H1 (cell line): ENCODE data around the gene PAIP1. TPM values are rescaled to one million over a fixed set of nuclear protein-coding genes. Genes with fewer than 3 reads are reported as not detected.

Experiments used
- CTCF ChIA-PET: fragments of 300-600 bp; sonication (Branson Sonifier 250); formaldehyde crosslinking; loops from one replicate; lab custom pipeline; 2021; ENCODE audit not compliant: partially characterized antibody; lab: Charles Lee
- POLR2A ChIA-PET: fragments of 300-600 bp; sonication (Branson Sonifier 250); formaldehyde crosslinking; loops from one replicate; lab custom pipeline; 2021; ENCODE audit warnings: inconsistent platforms; ENCODE audit not compliant: partially characterized antibody; lab: Charles Lee
- DNase-seq, 2 experiments: peaks; one replicate each; pipeline versions ENCODE4 v3.0.0 to v3.0.0-alpha.2; 2010 to 2022; ENCODE audit warnings: low spot score in 2 of 2, low read depth in 1 of 2, mixed read lengths in 1 of 2
- FAIRE-seq: peaks from 2 replicates; lab custom pipeline; 2011; peaks lifted over from hg19 to GRCh38; lab: Jason Lieb, UNC
- H2AFZ ChIP-seq: 2 replicates; pipeline ENCODE4 v1.8.1; 2012; ENCODE audit warnings: low read length, inconsistent platforms
- H2AK5ac ChIP-seq: 2 replicates; pipeline ENCODE4 v1.6.1; 2013; ENCODE audit warnings: low read depth, low read length
- H2BK120ac ChIP-seq: replicated peaks from 2 replicates; pipeline ENCODE3; 2013; ENCODE audit warnings: low read depth, low read length, inconsistent platforms
- H2BK12ac ChIP-seq: 2 replicates; pipeline ENCODE4 v1.6.1; 2013; ENCODE audit warnings: low read depth, low read length
- H2BK15ac ChIP-seq: 2 replicates; pipeline ENCODE4 v1.6.1; 2013; ENCODE audit warnings: low read length
- H2BK20ac ChIP-seq: 2 replicates; pipeline ENCODE4 v1.6.1; 2013; ENCODE audit warnings: low read length
- H2BK5ac ChIP-seq: 2 replicates; pipeline ENCODE4 v1.6.1; 2013; ENCODE audit warnings: low read depth, low read length
- H3K14ac ChIP-seq: 2 replicates; pipeline ENCODE4 v1.6.1; 2013; ENCODE audit warnings: inconsistent platforms; ENCODE audit not compliant: insufficient read length
- H3K18ac ChIP-seq: 2 replicates; pipeline ENCODE4 v1.6.1; 2013; ENCODE audit warnings: low read length; ENCODE audit errors: extremely low read depth
- H3K23ac ChIP-seq: 2 replicates; pipeline ENCODE4 v1.6.1; 2013; ENCODE audit warnings: inconsistent platforms; ENCODE audit not compliant: insufficient read length
- H3K23me2 ChIP-seq: 2 replicates; pipeline ENCODE4 v1.6.1; 2013; ENCODE audit warnings: low read depth, low read length
- H3K27ac ChIP-seq: 2 replicates; pipeline ENCODE4 v1.6.1; 2011; ENCODE audit warnings: low read depth, low read length, inconsistent platforms
- H3K27me3 ChIP-seq, 4 experiments: replicated peaks in 1 of 4; 1 replicate in 1 of 4; 2 replicates in 3 of 4; pipeline versions ENCODE4 v1.6.1 to v1.8.1; 2011 to 2013; ENCODE audit warnings: low read length in 3 of 4, mild to moderate bottlenecking in 3 of 4, inconsistent platforms in 2 of 4, mixed read lengths in 2 of 4, moderate library complexity in 1 of 4; ENCODE audit not compliant: control insufficient read depth in 3 of 4, insufficient read depth in 3 of 4; ENCODE audit errors: extremely low read depth in 1 of 4
- H3K36me3 ChIP-seq, 4 experiments: 2 replicates each; pipeline versions ENCODE4 v1.6.1 to v1.8.1; 2011 to 2013; ENCODE audit warnings: mild to moderate bottlenecking in 4 of 4, low read length in 3 of 4, moderate library complexity in 2 of 4, control low read depth in 1 of 4, inconsistent platforms in 1 of 4; ENCODE audit not compliant: insufficient read depth in 4 of 4, control insufficient read depth in 2 of 4
- H3K4ac ChIP-seq: replicated peaks from 2 replicates; pipeline ENCODE3; 2013; ENCODE audit warnings: low read length, low read depth, mixed read lengths, inconsistent platforms; ENCODE audit not compliant: insufficient read length
- H3K4me1 ChIP-seq, 4 experiments: replicated peaks in 1 of 4; 1 replicate in 1 of 4; 2 replicates in 3 of 4; pipeline versions ENCODE4 v1.6.1 to v1.8.1; 2011 to 2013; ENCODE audit warnings: low read length in 3 of 4, inconsistent platforms in 2 of 4, mixed read lengths in 1 of 4; ENCODE audit not compliant: insufficient read depth in 4 of 4, control insufficient read depth in 3 of 4
- H3K4me2 ChIP-seq, 2 experiments: 2 replicates each; pipeline versions ENCODE4 v1.6.1 to v1.8.1; 2011 to 2013; ENCODE audit warnings: low read depth in 2 of 2, low read length in 2 of 2, control low read depth in 1 of 2, inconsistent platforms in 1 of 2, mild to moderate bottlenecking in 1 of 2; ENCODE audit not compliant: insufficient read depth in 1 of 2
- H3K4me3 ChIP-seq, 4 experiments: fragments of 200-600, 300-600 bp in 1 of 4; sonication (generic), shearing (Covaris generic), sonication (Bioruptor Twin) in 1 of 4; 2 replicates each; pipeline versions ENCODE4 v1.5.1 to v1.8.1; 2011 to 2016; ENCODE audit warnings: low read length in 4 of 4, low read depth in 3 of 4, control low read depth in 2 of 4, inconsistent platforms in 2 of 4, mild to moderate bottlenecking in 2 of 4, mixed read lengths in 1 of 4, moderate library complexity in 1 of 4; ENCODE audit not compliant: insufficient read depth in 2 of 4; ENCODE audit errors: extremely low read depth in 1 of 4
- H3K56ac ChIP-seq: replicated peaks from 2 replicates; pipeline ENCODE3; 2013; ENCODE audit warnings: low read depth, mild to moderate bottlenecking, mixed read lengths, low read length, inconsistent platforms; ENCODE audit not compliant: insufficient read length
- H3K79me1 ChIP-seq: 2 replicates; pipeline ENCODE4 v1.6.1; 2013; ENCODE audit warnings: low read depth, low read length, control low read depth
- H3K79me2 ChIP-seq, 2 experiments: 2 replicates each; pipeline versions ENCODE4 v1.6.1 to v1.8.1; 2012 to 2013; ENCODE audit warnings: low read length in 2 of 2, mild to moderate bottlenecking in 2 of 2, inconsistent platforms in 1 of 2; ENCODE audit not compliant: insufficient read depth in 2 of 2, control insufficient read depth in 1 of 2
- H3K9ac ChIP-seq, 4 experiments: replicated peaks in 1 of 4; 1 replicate in 1 of 4; 2 replicates in 3 of 4; pipeline versions ENCODE4 v1.6.1 to v1.8.1; 2011 to 2013; ENCODE audit warnings: low read depth in 3 of 4, low read length in 3 of 4, control low read depth in 2 of 4, mild to moderate bottlenecking in 2 of 4, moderate library complexity in 2 of 4, inconsistent platforms in 1 of 4; ENCODE audit errors: extremely low read depth in 1 of 4
- H3K9me3 ChIP-seq, 2 experiments: 2 replicates each; pipeline versions ENCODE4 v1.6.1 to v1.8.1; 2012 to 2013; ENCODE audit warnings: mild to moderate bottlenecking in 2 of 2, moderate library complexity in 2 of 2, control low read depth in 1 of 2, inconsistent platforms in 1 of 2, low read depth in 1 of 2, low read length in 1 of 2, mixed read lengths in 1 of 2; ENCODE audit not compliant: insufficient read depth in 2 of 2
- H4K20me1 ChIP-seq, 2 experiments: replicated peaks in 1 of 2; 2 replicates each; pipeline versions ENCODE3 to v1.8.1; 2011 to 2013; ENCODE audit warnings: inconsistent platforms in 2 of 2, low read length in 2 of 2, mild to moderate bottlenecking in 1 of 2; ENCODE audit not compliant: insufficient read depth in 2 of 2, control insufficient read depth in 1 of 2
- H4K5ac ChIP-seq: 2 replicates; pipeline ENCODE4 v1.6.1; 2013; ENCODE audit warnings: low read length, low read depth, mixed read lengths, inconsistent platforms; ENCODE audit not compliant: insufficient read length
- H4K8ac ChIP-seq: 2 replicates; pipeline ENCODE4 v1.8.0; 2013; ENCODE audit warnings: mild to moderate bottlenecking, moderate library complexity, low read length, inconsistent platforms; ENCODE audit not compliant: insufficient read depth; ENCODE audit errors: extremely low read depth
- H4K91ac ChIP-seq: replicated peaks from 2 replicates; pipeline ENCODE3; 2013; ENCODE audit warnings: low read length, mixed read lengths, inconsistent platforms; ENCODE audit not compliant: insufficient read length
- ASH2L ChIP-seq: fragments of 200-600, 300-600 bp; sonication (generic); IDR thresholded peaks from one replicate; pipeline ENCODE4 v1.7.1; 2017; ENCODE audit warnings: low read length
- BCL11A ChIP-seq, 2 experiments: IDR thresholded peaks; one replicate each; pipeline ENCODE4 v1.6.1; 2011; ENCODE audit warnings: low read depth in 2 of 2, low read length in 2 of 2, mild to moderate bottlenecking in 2 of 2
- CEBPB ChIP-seq: IDR thresholded peaks from 2 replicates; pipeline ENCODE4 v1.6.1; 2012; ENCODE audit warnings: low read depth, low read length
- CHD2 ChIP-seq: IDR thresholded peaks from 2 replicates; pipeline ENCODE4 v1.6.1; 2012; ENCODE audit warnings: low read length, improper control_type of control experiment
- CTCF ChIP-seq, 3 experiments: IDR thresholded peaks; 1 replicate in 2 of 3; 2 replicates in 1 of 3; pipeline versions ENCODE4 v1.5.1 to v1.6.1; 2011; ENCODE audit warnings: low read length in 3 of 3, mild to moderate bottlenecking in 3 of 3, inconsistent platforms in 2 of 3, low read depth in 1 of 3, moderate library complexity in 1 of 3; ENCODE audit not compliant: insufficient read depth in 1 of 3; ENCODE audit errors: control extremely low read depth in 1 of 3
- EGR1 ChIP-seq: IDR thresholded peaks from 2 replicates; pipeline ENCODE4 v1.6.1; 2011; ENCODE audit warnings: low read depth, low read length, borderline replicate concordance
- HDAC6 ChIP-seq: IDR thresholded peaks from one replicate; pipeline ENCODE4 v1.7.1; 2012; ENCODE audit warnings: low read depth, mild to moderate bottlenecking, inconsistent platforms, low read length, moderate library complexity
- KDM4A ChIP-seq: IDR thresholded peaks from one replicate; pipeline ENCODE4 v1.7.1; 2012; ENCODE audit warnings: low read depth, mild to moderate bottlenecking, moderate library complexity, low read length, inconsistent platforms; ENCODE audit not compliant: severe bottlenecking
- NRF1 ChIP-seq: IDR thresholded peaks from 2 replicates; pipeline ENCODE4 v1.6.1; 2011; ENCODE audit warnings: mild to moderate bottlenecking, low read depth, low read length, improper control_type of control experiment
- POLR2A ChIP-seq, 2 experiments: IDR thresholded peaks; 1 replicate in 1 of 2; 2 replicates in 1 of 2; pipeline ENCODE4 v1.6.1; 2011; ENCODE audit warnings: low read depth in 2 of 2, low read length in 2 of 2, mild to moderate bottlenecking in 2 of 2; ENCODE audit errors: control extremely low read depth in 1 of 2
- SAP30 ChIP-seq: fragments of 300-600 bp; sonication (generic); IDR thresholded peaks from 2 replicates; pipeline ENCODE4 v1.7.1; 2012; ENCODE audit warnings: low read length, moderate library complexity, mild to moderate bottlenecking, inconsistent platforms; ENCODE audit not compliant: insufficient read depth, insufficient replicate concordance
- SIN3A ChIP-seq, 2 experiments: IDR thresholded peaks in 1 of 2; conservative IDR thresholded peaks in 1 of 2; 2 replicates each; pipeline ENCODE4 v1.6.1; 2011 to 2012; ENCODE audit warnings: low read length in 2 of 2, improper control_type of control experiment in 1 of 2, low read depth in 1 of 2, mild to moderate bottlenecking in 1 of 2
- TBP ChIP-seq: IDR thresholded peaks from 2 replicates; pipeline ENCODE4 v1.6.1; 2011; ENCODE audit warnings: low read depth, low read length, improper control_type of control experiment
- polyA plus RNA-seq, 7 experiments: library from polyadenylated mRNA; depleted of rRNA in 3 of 7; stranded (reverse) in 5 of 7; unstranded in 2 of 7; fragments of >200 nt in 5 of 7; fragments of 200-250 nt in 2 of 7; gene quantifications; 1 replicate in 5 of 7; 2 replicates in 1 of 7; 4 replicates in 1 of 7; pipeline versions ENCODE4 v1.2.1 to v1.2.3, GENCODE V29; 2011 to 2013; ENCODE audit warnings: missing spikeins in 2 of 7, mixed read lengths in 2 of 7
- total RNA-seq: library from RNA; stranded (reverse); fragmentation: NEBNext Ultra II Directional; extraction: Animal tissue kit (Norgen Biotek cat#: 25700); gene quantifications from 2 replicates; pipeline ENCODE4 v1.2.1, GENCODE V29; 2021

PAIP1 gene
- total and polyA plus RNA-seq, 2 of the 8 experiments (the other 6 are each of a cell fraction or from before 2014, with no cell fraction given): 62.9 to 89.5 TPM

DNA sequence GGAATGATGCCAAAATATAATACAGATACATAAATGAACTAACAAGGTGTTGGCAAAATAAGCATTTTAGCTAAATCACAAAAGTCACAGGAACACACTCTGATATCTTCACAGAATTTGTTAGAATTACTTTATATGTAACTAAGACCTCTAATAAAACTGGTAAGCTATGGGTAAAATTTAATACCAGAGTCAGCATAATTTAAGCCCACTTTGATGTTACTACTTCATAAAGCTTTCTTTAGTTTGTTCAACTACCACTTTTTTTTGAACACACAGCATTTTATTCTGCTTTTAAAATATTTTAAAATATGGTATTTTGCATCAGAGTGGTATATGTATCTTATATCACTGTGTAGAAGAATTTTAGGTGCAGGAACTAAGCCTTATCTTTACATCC is 19.9 kb downstream of the PAIP1 start:
- ChIA-PET CTCF (no interaction called here), POLR2A (interaction anchor here (0.6 kb wide), 1 partner anchor 16 kb away, joined by 4 read pairs; no protein-coding TSS in a partner anchor)
- no peak overlapping the region for H3K23ac ChIP-seq
- DNase-seq (no peak), FAIRE-seq (no peak)
- H3K56ac ChIP-seq: no peak overlapping the region
- H3K23me2 ChIP-seq: no peaks in the 10 kb centered on the region
- no peak overlapping the region for H3K9ac ChIP-seq
- no peaks in the 10 kb centered on the region for H3K27me3 ChIP-seq
- no peak overlapping the region for H3K4ac ChIP-seq
- no peak overlapping the region for H4K8ac ChIP-seq
- no peak overlapping the region for H2BK12ac ChIP-seq
- no peak overlapping the region for H3K4me2 ChIP-seq
- no peak overlapping the region for H2BK5ac ChIP-seq
- no peak overlapping the region for H2BK120ac ChIP-seq
- H3K4me3 ChIP-seq: no peak overlapping the region
- H4K5ac ChIP-seq: no peak overlapping the region
- H4K20me1 ChIP-seq: peaks cover 0 to 3% of the 10 kb centered on the region in 2 experiments
- H2BK20ac ChIP-seq: no peak overlapping the region
- H3K27ac ChIP-seq: no peak overlapping the region
- H3K9me3 ChIP-seq: no peaks in the 10 kb centered on the region
- H3K36me3 ChIP-seq: peaks cover 4 to 78% (median 46%) of the 10 kb centered on the region in 4 experiments; a peak in 7 of 8 replicates
- no peak overlapping the region for H3K18ac ChIP-seq
- H2BK15ac ChIP-seq: no peak overlapping the region
- no peaks in the 10 kb centered on the region; a peak in 1 of 4 replicates for H3K79me2 ChIP-seq
- no peak overlapping the region for H2AK5ac ChIP-seq
- H3K4me1 ChIP-seq: no peaks in the 10 kb centered on the region
- no peak overlapping the region for H2AFZ ChIP-seq
- H3K79me1 ChIP-seq: no peaks in the 10 kb centered on the region
- no peak overlapping the region for H4K91ac ChIP-seq
- H3K14ac ChIP-seq: no peak overlapping the region
- TF ChIP-seq ASH2L (no peak), HDAC6 (no peak), CHD2 (no peak), SIN3A (conservative IDR thresholded peaks at IDR 0.05 in 1 of 2, IDR thresholded peaks at IDR 0.05 in 1 of 2; ENCODE audit: low read depth in 1 of 2, low read length in 2 of 2) (no peak), CEBPB (no peak), CTCF (IDR thresholded peaks at IDR 0.05; ENCODE audit: control extremely low read depth in 1 of 3, insufficient read depth in 1 of 3, low read depth in 1 of 3, low read length in 3 of 3) (no peak), POLR2A (IDR thresholded peaks at IDR 0.05; ENCODE audit: control extremely low read depth in 1 of 2, low read depth in 2 of 2, low read length in 2 of 2) (no peak), TBP (no peak), BCL11A (IDR thresholded peaks at IDR 0.05; ENCODE audit: low read depth in 2 of 2, low read length in 2 of 2) (no peak), KDM4A (no peak), EGR1 (no peak), SAP30 (no peak), NRF1 (no peak)
